HEK293 (cell line): ENCODE data around the gene GNG12.

Experiments used
- CTCF ChIA-PET: fragments of 350-600 bp; formaldehyde crosslinking; extraction: SDS; loops from one replicate; lab custom pipeline; 2021; ENCODE audit warnings: antibody characterized with exemption; lab: Yijun Ruan, JAX
- POLR2A ChIA-PET: fragments of 300-600 bp; formaldehyde crosslinking; extraction: SDS; loops from one replicate; lab custom pipeline; 2020; ENCODE audit warnings: antibody characterized with exemption, inconsistent platforms; lab: Yijun Ruan, JAX
- H3K27ac ChIP-seq: fragments of 200-500 bp; sonication (Bioruptor generic); 2 replicates; pipeline ENCODE4 v1.5.1; 2014; ENCODE audit warnings: low read depth, low read length, control low read depth, inconsistent platforms; ENCODE audit errors: extremely low read depth
- H3K36me3 ChIP-seq, 2 experiments: fragments of 200-500 bp in 1 of 2; sonication (Bioruptor generic) in 1 of 2; 1 replicate in 1 of 2; 2 replicates in 1 of 2; pipeline ENCODE4 v1.5.1; 2014 to 2017; ENCODE audit warnings: inconsistent platforms in 2 of 2, low read length in 2 of 2; ENCODE audit not compliant: control insufficient read depth in 2 of 2, insufficient read depth in 1 of 2
- H3K4me1 ChIP-seq: fragments of 200-500 bp; sonication (Bioruptor generic); 2 replicates; pipeline ENCODE4 v1.5.1; 2014; ENCODE audit warnings: mild to moderate bottlenecking, low read length, inconsistent platforms; ENCODE audit not compliant: control insufficient read depth, insufficient read depth
- H3K4me3 ChIP-seq: 2 replicates; pipeline ENCODE4 v1.5.1; 2011; ENCODE audit warnings: low read depth, mild to moderate bottlenecking, control low read depth, low read length, moderate library complexity
- H3K9me3 ChIP-seq: fragments of 200-500 bp; sonication (Bioruptor generic); 2 replicates; pipeline ENCODE4 v1.5.1; 2014; ENCODE audit warnings: low read depth, low read length, inconsistent platforms; ENCODE audit not compliant: control insufficient read depth, insufficient read depth
- BCL11B ChIP-seq: fragments of 450-650 bp; formaldehyde crosslinking; IDR thresholded peaks from 2 replicates; pipeline ENCODE4 v1.5.1; 2016; ENCODE audit warnings: low read depth, missing biosample characterization, missing genetic modification characterization
- GLIS2 ChIP-seq: fragments of 450-650 bp; formaldehyde crosslinking; IDR thresholded peaks from 2 replicates; pipeline ENCODE4 v1.5.1; 2016; ENCODE audit warnings: missing biosample characterization, missing genetic modification characterization
- HIC1 ChIP-seq: fragments of 450-650 bp; formaldehyde crosslinking; IDR thresholded peaks from 2 replicates; pipeline ENCODE4 v1.5.1; 2016; ENCODE audit warnings: missing biosample characterization, missing genetic modification characterization
- MYNN ChIP-seq: fragments of 450-650 bp; formaldehyde crosslinking; IDR thresholded peaks from 2 replicates; pipeline ENCODE4 v1.5.1; 2016; ENCODE audit warnings: missing biosample characterization, missing genetic modification characterization, borderline replicate concordance
- MZF1 ChIP-seq: fragments of 450-650 bp; formaldehyde crosslinking; IDR thresholded peaks from 2 replicates; pipeline ENCODE4 v1.5.1; 2017; ENCODE audit warnings: missing biosample characterization, missing genetic modification characterization, borderline replicate concordance
- PRDM10 ChIP-seq: fragments of 450-650 bp; formaldehyde crosslinking; IDR thresholded peaks from 2 replicates; pipeline ENCODE4 v1.5.1; 2016; ENCODE audit warnings: missing biosample characterization, missing genetic modification characterization
- RBAK ChIP-seq: fragments of 450-650 bp; formaldehyde crosslinking; IDR thresholded peaks from 2 replicates; pipeline ENCODE4 v1.5.1; 2016; ENCODE audit warnings: missing biosample characterization, missing genetic modification characterization
- ZBTB11 ChIP-seq: fragments of 450-650 bp; formaldehyde crosslinking; conservative IDR thresholded peaks from 2 replicates; pipeline ENCODE4 v1.5.1; 2016; ENCODE audit warnings: low read depth, missing biosample characterization, missing genetic modification characterization
- ZNF10 ChIP-seq: fragments of 450-650 bp; formaldehyde crosslinking; IDR thresholded peaks from 2 replicates; pipeline ENCODE4 v1.5.1; 2017; ENCODE audit warnings: missing biosample characterization, missing genetic modification characterization
- ZNF239 ChIP-seq: fragments of 450-650 bp; formaldehyde crosslinking; IDR thresholded peaks from 2 replicates; pipeline ENCODE4 v1.5.1; 2016; ENCODE audit warnings: missing biosample characterization, missing genetic modification characterization
- ZNF391 ChIP-seq: fragments of 450-650 bp; formaldehyde crosslinking; IDR thresholded peaks from 2 replicates; pipeline ENCODE4 v1.5.1; 2016; ENCODE audit warnings: low read depth, missing biosample characterization, missing genetic modification characterization, borderline replicate concordance
- ZNF692 ChIP-seq: fragments of 450-650 bp; formaldehyde crosslinking; IDR thresholded peaks from 2 replicates; pipeline ENCODE4 v1.5.1; 2016; ENCODE audit warnings: missing biosample characterization, missing genetic modification characterization
- ZSCAN30 ChIP-seq: fragments of 450-650 bp; IDR thresholded peaks from 2 replicates; pipeline ENCODE4 v1.5.1; 2018; ENCODE audit warnings: missing biosample characterization, mild to moderate bottlenecking, missing genetic modification characterization, moderate library complexity

The GNG12 gene

GRCh38 chr1:67735206-67735605 lies 98.1 kb downstream of the GNG12 start:
- ChIA-PET POLR2A (no interaction called here), CTCF (interaction anchor here (0.6 kb wide), 1 partner anchor 707 kb away, joined by 5 read pairs; no protein-coding TSS in a partner anchor)
- Histone ChIP-seq H3K4me1 (peaks cover 5% of the 10 kb centered on the region; the same call in 1 of the 2 replicates), H3K27ac (no peak overlapping the region), H3K36me3 (no peaks in the 10 kb centered on the region), H3K9me3 (no peaks in the 10 kb centered on the region), H3K4me3 (no peak overlapping the region)
- TF ChIP-seq PRDM10 (tag by site-specific recombination), result no peak
- TF ChIP-seq HIC1, result no peak
- TF ChIP-seq ZNF692 (tag by site-specific recombination), result no peak
- TF ChIP-seq ZNF239 (tag by site-specific recombination), result no peak
- no peak for TF ChIP-seq MYNN (tag by site-specific recombination)
- no peak for TF ChIP-seq RBAK
- TF ChIP-seq ZBTB11 (tag by site-specific recombination), result no peak
- no peak for TF ChIP-seq GLIS2 (tag by site-specific recombination)
- TF ChIP-seq MZF1 (tag by site-specific recombination), result no peak

- CTCF ChIA-PET, result no interaction called here
These were observed 99.0 kb downstream of the GNG12 start for GRCh38 chr1:67734323-67734690.

More at GRCh38 chr1:67734323-67734690, 99.0 kb downstream of the GNG12 start:
- Histone ChIP-seq H3K27ac (no peak overlapping the region), H3K4me3 (no peak overlapping the region), H3K36me3 (no peaks in the 10 kb centered on the region), H3K4me1 (peaks cover 5% of the 10 kb centered on the region; the same call in 1 of the 2 replicates), H3K9me3 (no peaks in the 10 kb centered on the region)
- POLR2A ChIA-PET, result interaction anchor here (1.1 kb wide), 1 partner anchor 50 kb away, joined by 4 read pairs; the partner anchor contains the start of gene GADD45A
- TF ChIP-seq ZNF10 (tag by site-specific recombination) (no peak), ZSCAN30 (tag by site-specific recombination) (no peak), BCL11B (tag by site-specific recombination) (no peak), ZNF391 (no peak)
